Kidney (tissue), 14 donors: ENCODE measurements around the gene RTN4RL2. TPM values are rescaled to one million over a fixed set of nuclear protein-coding genes. Genes with fewer than 3 reads are reported as not detected.

Source experiments
- DNase-seq, 5 donors: peaks; one replicate each; pipeline ENCODE4 v3.0.0-alpha.2; 2013 to 2020
- FAIRE-seq: peaks from 2 replicates; lab custom pipeline; 2012; peaks lifted over from hg19 to GRCh38; lab: Jason Lieb, UNC
- H3K27ac ChIP-seq, 2 donors: one replicate each; pipeline ENCODE4 v1.7.0; 2013; ENCODE audit warnings: low read depth in 2 of 2, low read length in 2 of 2, inconsistent platforms in 1 of 2
- H3K27me3 ChIP-seq: one replicate; pipeline ENCODE4 v1.7.1; 2013; ENCODE audit warnings: low read length, inconsistent platforms; ENCODE audit not compliant: control insufficient read depth, insufficient read depth
- H3K36me3 ChIP-seq, 3 donors: one replicate each; pipeline versions ENCODE4 v1.7.0 to v1.7.1; 2013; ENCODE audit warnings: low read length in 3 of 3, control low read depth in 1 of 3, inconsistent platforms in 1 of 3; ENCODE audit not compliant: insufficient read depth in 3 of 3, control insufficient read depth in 2 of 3
- H3K4me1 ChIP-seq, 3 donors: one replicate each; pipeline versions ENCODE4 v1.7.0 to v1.7.1; 2013; ENCODE audit warnings: low read length in 3 of 3, inconsistent platforms in 1 of 3, low read depth in 1 of 3; ENCODE audit not compliant: control insufficient read depth in 2 of 3, insufficient read depth in 2 of 3
- H3K4me3 ChIP-seq, 3 donors: one replicate each; pipeline versions ENCODE4 v1.7.0 to v1.8.1; 2013; ENCODE audit warnings: low read length in 3 of 3, control low read depth in 1 of 3, inconsistent platforms in 1 of 3
- H3K9ac ChIP-seq, 3 donors: one replicate each; pipeline versions ENCODE4 v1.7.0 to v1.7.1; 2013; ENCODE audit warnings: low read length in 3 of 3, control low read depth in 1 of 3, inconsistent platforms in 1 of 3
- H3K9me3 ChIP-seq, 3 donors: one replicate each; pipeline versions ENCODE4 v1.7.0 to v1.7.1; 2013; ENCODE audit warnings: low read length in 3 of 3, control low read depth in 1 of 3, inconsistent platforms in 1 of 3; ENCODE audit not compliant: control insufficient read depth in 2 of 3, insufficient read depth in 1 of 3
- intact Hi-C: fragments of 100-400 bp; cut with DNase I; formaldehyde crosslinking; loops from one replicate; pipeline ENCODE4 v1.11.1; 2022
- polyA plus RNA-seq: library from polyadenylated mRNA; stranded (reverse); fragments of 350-450 nt; fragmentation: Illumina TruSeq; extraction: RNeasy Lipid Tissue Mini Kit (QIAGEN cat#74804); gene quantifications from one replicate; pipeline ENCODE4 v1.2.3, GENCODE V29; 2014; ENCODE audit warnings: low read depth, low replicate concordance; ENCODE audit not compliant: insufficient read depth
- total RNA-seq: library from RNA; stranded (reverse); fragmentation: NEBNext Ultra II Directional; extraction: Animal tissue kit (Norgen Biotek cat#: 25700); gene quantifications from one replicate; pipeline ENCODE4 v1.2.1, GENCODE V29; 2021
- TF ChIP-seq, protein P1 (sequence below): IDR thresholded peaks from 3 replicates; pipeline ENCODE4 v1.5.1; 2012; ENCODE audit warnings: mild to moderate bottlenecking, moderate library complexity, borderline replicate concordance; ENCODE audit not compliant: insufficient read depth; ENCODE audit errors: extremely low read depth
- donor health status: control.
- donor health status: control.
- donor health status: control.
- donor health status: control.
- donor health status: control.
- donor health status: DM: yes; HTN: yes; CAD: no.
- donor health status: Normal renal cell carcinoma (clear cell type).

RTN4RL2 gene
- total and polyA plus RNA-seq, 2 donors from 2014 or later = 2.6 to 5.5 TPM

DNA sequence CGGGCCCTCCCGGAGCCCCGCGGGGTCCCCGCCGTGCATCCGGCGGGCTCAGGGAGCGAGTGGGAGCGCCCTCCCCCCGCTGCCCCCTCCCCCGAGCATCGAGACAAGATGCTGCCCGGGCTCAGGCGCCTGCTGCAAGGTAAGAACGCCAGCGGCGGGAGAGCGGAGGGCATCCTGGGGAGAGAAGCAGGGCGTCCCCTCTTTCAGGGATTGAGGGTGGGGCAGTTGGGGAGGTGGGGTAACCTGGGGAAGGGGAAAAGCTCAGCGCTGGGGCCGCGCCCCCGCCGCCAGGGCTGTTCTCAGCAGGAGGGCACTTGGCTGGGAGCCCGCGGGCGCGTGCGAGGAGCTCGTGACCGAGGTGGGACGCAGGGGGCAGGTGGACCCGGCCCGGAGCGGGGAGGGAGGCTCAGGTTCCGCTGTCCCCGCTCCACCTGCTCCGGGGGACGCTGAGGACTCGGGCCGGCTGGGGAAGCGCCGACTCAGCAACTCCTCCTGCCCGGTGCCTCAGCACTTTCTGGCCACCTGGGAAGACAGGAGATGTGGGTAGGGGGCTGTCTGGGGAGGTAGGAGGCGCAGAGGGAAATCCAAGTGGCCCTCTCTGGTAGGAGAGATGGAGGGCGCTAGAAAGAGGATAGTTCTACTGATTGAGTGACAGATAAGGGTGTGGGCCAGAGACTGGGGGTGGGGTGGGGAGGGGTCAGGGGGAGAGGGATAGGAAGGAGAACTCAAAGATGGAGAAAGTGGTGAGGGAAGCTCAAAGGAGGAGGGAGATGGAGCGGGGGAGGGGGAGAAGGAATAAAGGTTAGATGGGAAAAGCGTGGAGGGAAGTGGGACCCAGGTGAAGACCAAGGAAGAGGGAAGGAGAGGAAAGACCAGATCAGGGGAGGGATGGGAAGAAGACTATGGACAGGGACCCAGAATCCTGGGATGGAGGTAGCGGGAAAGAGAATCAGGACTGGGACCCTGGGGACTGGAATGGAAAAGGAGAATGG lies 726 bp downstream of the RTN4RL2 start:
- Histone ChIP-seq H3K9me3 (no peaks in the 10 kb centered on the region), H3K4me3 (peak overlapping the region in 1 of 3 donors; percentile 37), H3K36me3 (no peaks in the 10 kb centered on the region), H3K9ac (no peak overlapping the region), H3K27ac (no peak overlapping the region), H3K27me3 (peaks cover 22% of the 10 kb centered on the region), H3K4me1 (peaks cover 0 to 19% (median 9%) of the 10 kb centered on the region in 3 donors)
- intact Hi-C loops = no loop called here
- DNase-seq (peak in 4 of 5 donors; percentile 38 to 81 (median 60)), FAIRE-seq (no peak)
- TF ChIP-seq, protein P1, sequence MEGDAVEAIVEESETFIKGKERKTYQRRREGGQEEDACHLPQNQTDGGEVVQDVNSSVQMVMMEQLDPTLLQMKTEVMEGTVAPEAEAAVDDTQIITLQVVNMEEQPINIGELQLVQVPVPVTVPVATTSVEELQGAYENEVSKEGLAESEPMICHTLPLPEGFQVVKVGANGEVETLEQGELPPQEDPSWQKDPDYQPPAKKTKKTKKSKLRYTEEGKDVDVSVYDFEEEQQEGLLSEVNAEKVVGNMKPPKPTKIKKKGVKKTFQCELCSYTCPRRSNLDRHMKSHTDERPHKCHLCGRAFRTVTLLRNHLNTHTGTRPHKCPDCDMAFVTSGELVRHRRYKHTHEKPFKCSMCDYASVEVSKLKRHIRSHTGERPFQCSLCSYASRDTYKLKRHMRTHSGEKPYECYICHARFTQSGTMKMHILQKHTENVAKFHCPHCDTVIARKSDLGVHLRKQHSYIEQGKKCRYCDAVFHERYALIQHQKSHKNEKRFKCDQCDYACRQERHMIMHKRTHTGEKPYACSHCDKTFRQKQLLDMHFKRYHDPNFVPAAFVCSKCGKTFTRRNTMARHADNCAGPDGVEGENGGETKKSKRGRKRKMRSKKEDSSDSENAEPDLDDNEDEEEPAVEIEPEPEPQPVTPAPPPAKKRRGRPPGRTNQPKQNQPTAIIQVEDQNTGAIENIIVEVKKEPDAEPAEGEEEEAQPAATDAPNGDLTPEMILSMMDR = no peak

DNA sequence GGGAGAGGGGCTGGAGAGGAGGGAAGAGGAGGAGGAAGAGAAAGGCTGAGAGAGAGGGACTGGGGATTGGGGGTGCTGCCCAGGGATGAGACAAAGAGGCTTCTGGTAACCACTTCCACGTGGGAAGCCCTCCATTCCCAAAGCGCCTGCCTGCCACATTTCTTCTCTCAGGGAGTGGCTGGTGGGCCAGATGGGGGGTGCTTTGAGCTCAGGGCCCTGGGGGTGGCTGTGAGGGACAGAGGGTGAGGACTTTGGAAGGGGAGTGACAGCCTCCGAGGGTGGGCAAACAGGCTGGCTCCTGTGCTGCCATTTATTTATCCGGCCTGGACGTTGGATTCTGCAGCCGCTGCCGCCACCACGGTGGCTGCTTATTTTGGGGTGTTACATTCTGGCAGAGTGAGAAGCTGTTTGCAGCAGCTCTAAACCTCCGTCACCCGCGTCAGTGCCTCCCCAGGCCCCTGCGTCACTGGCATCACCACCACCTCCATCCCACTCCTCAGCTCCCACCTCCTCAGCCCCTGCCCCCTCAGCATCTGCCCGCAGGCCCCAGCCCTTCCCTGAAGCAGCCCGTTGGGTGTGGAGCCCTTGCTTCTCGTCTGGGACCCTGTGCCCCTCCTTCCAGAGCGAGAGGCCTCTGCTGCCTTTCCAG lies 1.6 kb downstream of the RTN4RL2 start:
- TF ChIP-seq, protein P1 = no peak
- Histone ChIP-seq H3K36me3 (no peaks in the 10 kb centered on the region), H3K27ac (no peak overlapping the region), H3K9ac (no peak overlapping the region), H3K9me3 (no peaks in the 10 kb centered on the region), H3K27me3 (peaks cover 22% of the 10 kb centered on the region), H3K4me3 (no peak overlapping the region), H3K4me1 (peaks cover 0 to 19% (median 9%) of the 10 kb centered on the region in 3 donors)
- FAIRE-seq (no peak), DNase-seq (no peak)
- intact Hi-C loops = no loop called here

DNA sequence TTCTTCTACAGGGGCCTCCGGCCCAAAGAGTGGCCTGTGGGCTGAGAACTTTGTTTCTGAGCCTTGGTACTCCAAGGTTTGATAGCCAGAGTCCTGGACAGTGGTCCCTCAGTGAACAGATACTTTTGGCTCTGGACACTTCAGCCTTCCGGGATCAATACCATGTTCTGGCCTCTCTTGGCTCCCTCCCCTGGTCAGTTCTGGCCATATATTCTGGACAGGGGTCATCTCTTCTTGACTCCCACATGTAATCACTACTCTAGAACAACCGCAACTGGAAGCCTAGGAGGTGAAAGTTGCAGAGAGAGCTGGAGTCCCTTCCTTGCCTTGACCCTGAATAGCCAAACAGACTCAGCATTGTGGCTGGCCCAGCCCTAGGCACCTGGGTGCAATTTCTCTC lies 2.3 kb downstream of the RTN4RL2 start:
- H3K27me3 ChIP-seq = peaks cover 20% of the 10 kb centered on the region

More for the DNA sequence above, 2.3 kb downstream of the RTN4RL2 start:
- Histone ChIP-seq H3K9ac (no peak overlapping the region), H3K4me1 (peaks cover 0 to 17% (median 6%) of the 10 kb centered on the region in 3 donors), H3K4me3 (no peak overlapping the region), H3K27ac (no peak overlapping the region), H3K9me3 (no peaks in the 10 kb centered on the region), H3K36me3 (no peaks in the 10 kb centered on the region)
- intact Hi-C loops = no loop called here
- FAIRE-seq (no peak), DNase-seq (no peak)
- TF ChIP-seq, protein P1 = no peak
